HepG2 (cell line): ENCODE results near the gene SHISA5. TPM values are rescaled to one million over a fixed set of nuclear protein-coding genes. Genes with fewer than 3 reads are reported as not detected.

Experiments
- ATAC-seq: fragments of 200-7000 bp; cut with Tn5 transposase; 3 replicates; pipeline ENCODE4 v1.9.1; 2020; ENCODE audit warnings: mild to moderate bottlenecking, moderate library complexity
- BruUV-seq: library from RNA; stranded (reverse); fragments of 400-500 nt; replicated peaks from 2 replicates; lab custom pipeline; 2021; lab: Mats Ljungman, UMichigan
- CTCF ChIA-PET: fragments of 300-600 bp; formaldehyde crosslinking; extraction: SDS; loops from one replicate; lab custom pipeline; 2021; ENCODE audit warnings: low total read pairs, inconsistent platforms, low intra/inter-chr PET ratio; lab: Yijun Ruan, JAX
- POLR2A ChIA-PET: fragments of 350-600 bp; sonication (Branson Sonifier 250); formaldehyde crosslinking; loops from one replicate; lab custom pipeline; 2020; ENCODE audit warnings: antibody characterized with exemption, inconsistent platforms; lab: Yijun Ruan, JAX
- DNase-seq: peaks from one replicate; pipeline ENCODE4 v3.0.0-alpha.2; 2015; ENCODE audit warnings: low spot score
- FAIRE-seq: peaks from 3 replicates; lab custom pipeline; 2011; peaks lifted over from hg19 to GRCh38; lab: Jason Lieb, UNC
- H2AFZ ChIP-seq: one replicate; pipeline ENCODE4 v1.6.1; 2011; ENCODE audit warnings: low read length, inconsistent platforms
- H3K27ac ChIP-seq: fragments of 300-600 bp; 3 replicates; pipeline ENCODE4 v1.8.0; 2011; ENCODE audit warnings: mixed run types, mild to moderate bottlenecking, mixed read lengths, low read length, inconsistent platforms; ENCODE audit not compliant: insufficient read depth; ENCODE audit errors: extremely low read length
- H3K27me3 ChIP-seq, 2 experiments: fragments of 200-600 bp in 1 of 2; 2 replicates in 1 of 2; 3 replicates in 1 of 2; pipeline versions ENCODE4 v1.6.0 to v1.8.0; 2011; ENCODE audit warnings: low read length in 2 of 2, mild to moderate bottlenecking in 2 of 2, moderate library complexity in 2 of 2, inconsistent platforms in 1 of 2; ENCODE audit not compliant: insufficient read depth in 2 of 2, control insufficient read depth in 1 of 2
- H3K36me3 ChIP-seq, 2 experiments: fragments of 200-600 bp in 1 of 2; replicated peaks in 1 of 2; 2 replicates in 1 of 2; 3 replicates in 1 of 2; pipeline versions ENCODE4 v1.5.1 to v1.8.0; 2011; ENCODE audit warnings: low read length in 2 of 2, inconsistent platforms in 1 of 2; ENCODE audit not compliant: insufficient read depth in 2 of 2, control insufficient read depth in 1 of 2
- H3K4me1 ChIP-seq: 2 replicates; pipeline ENCODE4 v1.5.1; 2012; ENCODE audit warnings: low read length, inconsistent platforms; ENCODE audit not compliant: insufficient read depth
- H3K4me2 ChIP-seq: 2 replicates; pipeline ENCODE4 v1.6.0; 2011; ENCODE audit warnings: low read depth, low read length, inconsistent platforms
- H3K4me3 ChIP-seq, 3 experiments: fragments of 200-600 bp in 1 of 3; sonication (generic), shearing (Covaris generic) in 1 of 3; replicated peaks in 1 of 3; 2 replicates each; pipeline ENCODE4 v1.5.1; 2011 to 2016; ENCODE audit warnings: low read length in 3 of 3, inconsistent platforms in 2 of 3, low read depth in 2 of 3, mild to moderate bottlenecking in 2 of 3, control low read depth in 1 of 3, mixed read lengths in 1 of 3; ENCODE audit not compliant: insufficient read depth in 1 of 3
- H3K79me2 ChIP-seq: one replicate; pipeline ENCODE4 v1.6.1; 2011; ENCODE audit warnings: low read length, inconsistent platforms; ENCODE audit not compliant: insufficient read depth
- H3K9ac ChIP-seq: 2 replicates; pipeline ENCODE4 v1.6.0; 2011; ENCODE audit warnings: mild to moderate bottlenecking, low read depth, low read length, inconsistent platforms; ENCODE audit not compliant: insufficient read depth
- H3K9me3 ChIP-seq: 2 replicates; pipeline ENCODE4 v1.5.1; 2012; ENCODE audit warnings: mild to moderate bottlenecking, low read length
- H4K20me1 ChIP-seq: 2 replicates; pipeline ENCODE4 v1.6.0; 2011; ENCODE audit warnings: inconsistent platforms, mild to moderate bottlenecking, low read length, moderate library complexity; ENCODE audit not compliant: insufficient read depth
- DDIT3 ChIP-seq: sonication (generic); formaldehyde crosslinking; IDR thresholded peaks from 2 replicates; pipeline ENCODE4 v1.4.0; 2020; ENCODE audit warnings: mild to moderate bottlenecking, missing genetic modification reagents
- FOXP1 ChIP-seq, 2 experiments: fragments of 450-650 bp in 1 of 2; IDR thresholded peaks; 2 replicates each; pipeline ENCODE4 v1.6.1; 2017 to 2018; ENCODE audit warnings: antibody characterized with exemption in 1 of 2
- ISL2 ChIP-seq: sonication (generic); formaldehyde crosslinking; IDR thresholded peaks from 2 replicates; pipeline ENCODE4 v1.5.0; 2020; ENCODE audit warnings: missing genetic modification reagents
- KLF12 ChIP-seq: sonication (generic); formaldehyde crosslinking; IDR thresholded peaks from 2 replicates; pipeline ENCODE4 v1.4.0; 2020; ENCODE audit warnings: missing genetic modification reagents, borderline replicate concordance
- MAFF ChIP-seq: IDR thresholded peaks from 2 replicates; pipeline ENCODE4 v1.6.1; 2011; ENCODE audit warnings: low read depth, low read length, improper control_type of control experiment
- MAFK ChIP-seq, 2 experiments: IDR thresholded peaks in 1 of 2; conservative IDR thresholded peaks in 1 of 2; 2 replicates each; pipeline ENCODE4 v1.6.1; 2011; ENCODE audit warnings: improper control_type of control experiment in 2 of 2, low read length in 2 of 2
- TEF ChIP-seq: sonication (generic); formaldehyde crosslinking; IDR thresholded peaks from 2 replicates; pipeline ENCODE4 v1.5.0; 2020; ENCODE audit warnings: missing genetic modification reagents
- THAP9 ChIP-seq: sonication (generic); formaldehyde crosslinking; IDR thresholded peaks from 2 replicates; pipeline ENCODE4; 2020; ENCODE audit warnings: missing genetic modification reagents, mild to moderate bottlenecking, borderline replicate concordance
- TP53 ChIP-seq: sonication (generic); formaldehyde crosslinking; conservative IDR thresholded peaks from 2 replicates; pipeline ENCODE4 v1.4.0; 2020; ENCODE audit warnings: missing genetic modification reagents
- YEATS4 ChIP-seq: sonication (generic); formaldehyde crosslinking; IDR thresholded peaks from 2 replicates; pipeline ENCODE4 v1.4.0; 2020; ENCODE audit warnings: missing genetic modification reagents, borderline replicate concordance
- ZNF205 ChIP-seq: IDR thresholded peaks from 2 replicates; pipeline ENCODE4 v1.6.1; 2018; ENCODE audit warnings: missing biosample characterization, missing genetic modification reagents
- ZNF282 ChIP-seq: fragments of 450-650 bp; IDR thresholded peaks from 2 replicates; pipeline ENCODE4 v1.6.1; 2018; ENCODE audit not compliant: partially characterized antibody
- ZNF644 ChIP-seq: IDR thresholded peaks from 2 replicates; pipeline ENCODE4 v1.6.1; 2016; ENCODE audit warnings: low read depth
- WGBS: methylation state at CpG from one replicate; pipeline ENCODE4 v1.1.6; 2017; ENCODE audit warnings: low lambda C conversion rate; 5-methylcytosine and 5-hydroxymethylcytosine counted together
- in situ Hi-C: cut with HindIII; loops from 2 replicates; pipeline ENCODE4 v1.10.0; 2017; ENCODE audit warnings: low pct_unique_long_range_greater_than_20kb; ENCODE audit not compliant: extremely low pct_ligation_motif_present
- intact Hi-C: fragments of 100-400 bp; cut with micrococcal nuclease; formaldehyde crosslinking; loops from one replicate; pipeline ENCODE4 v1.10.0; 2022; ENCODE audit not compliant: unreplicated experiment
- polyA plus RNA-seq, 8 experiments: library from polyadenylated mRNA; depleted of rRNA in 3 of 8; stranded (reverse) in 7 of 8; unstranded in 1 of 8; fragments of >200 nt; fragmentation: Illumina TruSeq in 4 of 8; extraction: Trizol in 4 of 8; gene quantifications; 2 replicates each; pipeline versions ENCODE4 v1.2.1 to v1.2.3, GENCODE V29; 2011 to 2016; ENCODE audit warnings: low read depth in 4 of 8, missing spikeins in 1 of 8, mixed read lengths in 1 of 8; ENCODE audit not compliant: insufficient read depth in 1 of 8
- total RNA-seq, 5 experiments: library from RNA; depleted of rRNA; stranded (reverse); fragments of >200 nt; fragmentation: Illumina TruSeq; extraction: Trizol; gene quantifications; 2 replicates each; pipeline ENCODE4 v1.2.3, GENCODE V29; 2016; ENCODE audit warnings: low read depth in 1 of 5

Gene SHISA5
- total and polyA plus RNA-seq, 2 of the 13 experiments (the other 11 are each of a cell fraction or from before 2014, with no cell fraction given), result 75.8 to 91.4 TPM

GRCh38 chr3:48511551-48511950 lies 7.6 kb upstream of the SHISA5 start:
- Histone ChIP-seq H3K9ac (no peak overlapping the region), H3K27me3 (no peaks in the 10 kb centered on the region; a peak in 1 of 5 replicates), H3K4me3 (no peak overlapping the region), H3K79me2 (no peaks in the 10 kb centered on the region), H3K4me1 (peaks cover 18% of the 10 kb centered on the region), H3K4me2 (no peak overlapping the region), H4K20me1 (no peaks in the 10 kb centered on the region), H3K36me3 (no peaks in the 10 kb centered on the region), H3K27ac (no peak overlapping the region), H3K9me3 (no peaks in the 10 kb centered on the region), H2AFZ (no peak overlapping the region)
- DNase-seq (no peak), FAIRE-seq (no peak), ATAC-seq (no peak)
- no peak for TF ChIP-seq YEATS4 (CRISPR knock-in tag)
- peak; percentile 67 to 78; a peak in 3 of 4 replicates for TF ChIP-seq MAFK (conservative IDR thresholded peaks at IDR 0.05 in 1 of 2, IDR thresholded peaks at IDR 0.05 in 1 of 2; ENCODE audit: low read length in 2 of 2)
- TF ChIP-seq MAFF, result peak; percentile 54; the same call in 1 of the 2 replicates
- intact Hi-C loops (no loop called here), in situ Hi-C loops (no loop called here)
- BruUV-seq, result no TSS peak
- ChIA-PET CTCF (no interaction called here), POLR2A (interaction anchor here (0.7 to 2.3 kb wide), 2 partner anchors 72 to 150 kb away, joined by 3 to 7 read pairs; partner anchors contain the start of genes CCDC51 and TMA7)
- WGBS, result 35% methylated on average over 4 of the region's 4 CpGs

- ATAC-seq (peak; percentile 86), DNase-seq (peak; percentile 74), FAIRE-seq (peak; percentile 79)
- WGBS, result 36% methylated on average over 7 of the region's 10 CpGs
- Histone ChIP-seq H3K27me3 (peaks cover 0 to 8% of the 10 kb centered on the region in 2 experiments; a peak in 2 of 5 replicates), H3K27ac (no peak overlapping the region), H3K36me3 (no peaks in the 10 kb centered on the region), H3K79me2 (no peaks in the 10 kb centered on the region), H3K4me3 (peak overlapping the region in 1 of 3 experiments; percentile 25; a peak in 1 of 6 replicates), H3K9me3 (no peaks in the 10 kb centered on the region), H2AFZ (no peak overlapping the region), H3K4me1 (peaks cover 46% of the 10 kb centered on the region), H3K9ac (peak overlapping the region; percentile 42; the same call in 1 of the 2 replicates), H4K20me1 (no peaks in the 10 kb centered on the region), H3K4me2 (peak overlapping the region; percentile 67)
- CTCF ChIA-PET, result interaction anchor here (1.8 to 2.6 kb wide), 2 partner anchors 42 to 234 kb away, joined by 8 to 39 read pairs; a partner anchor contains a TSS
- in situ Hi-C loops, result no loop called here
- POLR2A ChIA-PET, result interaction anchor here (1.0 to 2.7 kb wide), 6 partner anchors 34 to 107 kb away, joined by 3 to 20 read pairs (median 4); partner anchors contain the start of genes ATRIP, CCDC51 and TMA7
- BruUV-seq, result no TSS peak
- intact Hi-C loops, result loop anchor here (1.0 to 5.0 kb wide), 4 partner anchors 35 to 235 kb away; no protein-coding TSS in a partner anchor
- TF ChIP-seq DDIT3 (CRISPR knock-in tag) (no peak), THAP9 (no peak), TP53 (CRISPR knock-in tag) (no peak), TEF (CRISPR knock-in tag) (no peak), ZNF644 (CRISPR knock-in tag) (no peak), FOXP1 (IDR thresholded peaks at IDR 0.05) (no peak), FOXP1 (CRISPR knock-in tag; IDR thresholded peaks at IDR 0.05) (no peak), ZNF205 (no peak), KLF12 (CRISPR knock-in tag) (no peak), ISL2 (CRISPR knock-in tag) (no peak), ZNF282 (no peak)
These were observed 3.5 kb upstream of the SHISA5 start for GRCh38 chr3:48507256-48508061.
